Skeletal muscle satellite cell (primary cell): ENCODE results near the gene SRP14. TPM values are rescaled to one million over a fixed set of nuclear protein-coding genes. Genes with fewer than 3 reads are reported as not detected.

Source experiments
- H3K27me3 ChIP-seq: 2 replicates; pipeline ENCODE4 v1.7.0; 2013; ENCODE audit warnings: low read length; ENCODE audit not compliant: control insufficient read depth, insufficient read depth
- H3K36me3 ChIP-seq: 2 replicates; pipeline ENCODE4 v1.7.0; 2013; ENCODE audit warnings: mild to moderate bottlenecking, control low read depth, low read length; ENCODE audit not compliant: insufficient read depth
- H3K4me1 ChIP-seq: 2 replicates; pipeline ENCODE4 v1.7.0; 2013; ENCODE audit warnings: low read length; ENCODE audit not compliant: control insufficient read depth, insufficient read depth
- H3K4me2 ChIP-seq: 2 replicates; pipeline ENCODE4 v1.7.0; 2013; ENCODE audit warnings: mild to moderate bottlenecking, low read length
- H3K4me3 ChIP-seq: 2 replicates; pipeline ENCODE4 v1.7.0; 2013; ENCODE audit warnings: low read length
- H3K9ac ChIP-seq: 2 replicates; pipeline ENCODE4 v1.7.0; 2013; ENCODE audit warnings: mild to moderate bottlenecking, low read depth, low read length, moderate library complexity
- H3K9me3 ChIP-seq: replicated peaks from 2 replicates; pipeline ENCODE4 v1.7.0; 2013; ENCODE audit warnings: mild to moderate bottlenecking, control low read depth, low read length
- total RNA-seq: library from RNA; depleted of rRNA; stranded (reverse); fragments of >200 nt; gene quantifications from 2 replicates; pipeline ENCODE4 v1.2.3, GENCODE V29; 2012; rRNA removed

The SRP14 gene, protein sequence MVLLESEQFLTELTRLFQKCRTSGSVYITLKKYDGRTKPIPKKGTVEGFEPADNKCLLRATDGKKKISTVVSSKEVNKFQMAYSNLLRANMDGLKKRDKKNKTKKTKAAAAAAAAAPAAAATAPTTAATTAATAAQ
- 61.1 and 87.6 TPM in 2 replicates for total RNA-seq

GRCh38 chr15:40038638-40039543 is at the start of gene SRP14:
Gene SRP14, minus strand, starts transcription at chr15:40039181. Its CDS starts 65 bp downstream, at chr15:40039116.
- Histone ChIP-seq H3K36me3 (peaks cover 38% of the 10 kb centered on the region), H3K4me1 (peaks cover 23% of the 10 kb centered on the region), H3K27me3 (no peaks in the 10 kb centered on the region), H3K9me3 (no peaks in the 10 kb centered on the region), H3K9ac (peak within 1 kb of the TSS; percentile 94), H3K4me3 (peak within 1 kb of the TSS; percentile 95), H3K4me2 (peak within 1 kb of the TSS; percentile 91)

GRCh38 chr15:40087991-40088928 is 49.3 kb upstream of the SRP14 start:
- no peak overlapping the region for H3K4me3 ChIP-seq
- peaks cover 24% of the 10 kb centered on the region for H3K4me1 ChIP-seq
- no peak overlapping the region for H3K4me2 ChIP-seq
- H3K9ac ChIP-seq, result no peak overlapping the region
- no peaks in the 10 kb centered on the region for H3K36me3 ChIP-seq
- peaks cover 14% of the 10 kb centered on the region for H3K27me3 ChIP-seq
- no peaks in the 10 kb centered on the region for H3K9me3 ChIP-seq

DNA sequence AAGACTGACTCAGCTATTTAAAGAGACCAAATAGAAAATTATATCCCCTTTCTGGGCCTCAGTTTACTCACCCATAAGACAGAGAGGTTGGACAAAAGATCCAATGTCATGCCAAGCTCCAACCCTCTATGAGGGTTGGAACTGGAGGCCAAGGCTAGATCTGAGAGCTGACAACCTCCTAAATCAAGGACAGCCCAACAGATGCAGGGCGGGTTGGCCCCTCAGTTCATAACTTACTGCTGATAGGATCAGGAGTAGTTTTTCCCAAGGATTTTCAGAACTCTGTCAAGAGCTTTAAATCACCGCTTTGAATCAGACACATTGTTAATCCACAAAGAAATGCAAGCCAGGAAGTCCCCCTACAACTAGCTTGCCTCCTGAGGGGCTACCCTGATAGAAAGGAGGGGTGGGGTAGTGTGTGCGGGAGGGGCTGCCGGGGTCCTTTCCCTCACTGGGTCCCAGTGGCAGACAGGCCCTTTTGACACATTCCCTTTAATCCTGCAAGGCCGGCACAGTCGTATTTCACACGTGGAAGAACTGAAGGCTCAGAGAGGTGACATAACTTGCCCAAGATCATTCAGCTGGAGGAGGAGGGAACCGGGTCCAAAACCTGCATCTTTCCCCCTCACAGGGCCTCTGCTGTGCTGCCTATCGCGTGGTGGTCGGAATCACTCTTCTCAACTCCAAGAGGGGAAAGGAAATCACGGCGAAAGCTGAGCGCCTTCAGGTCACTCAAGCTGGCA is 48.3 kb upstream of the SRP14 start:
- Histone ChIP-seq H3K27me3 (peaks cover 21% of the 10 kb centered on the region), H3K9ac (no peak overlapping the region), H3K4me3 (no peak overlapping the region), H3K4me2 (no peak overlapping the region), H3K4me1 (peaks cover 18% of the 10 kb centered on the region), H3K36me3 (no peaks in the 10 kb centered on the region), H3K9me3 (no peaks in the 10 kb centered on the region)

DNA sequence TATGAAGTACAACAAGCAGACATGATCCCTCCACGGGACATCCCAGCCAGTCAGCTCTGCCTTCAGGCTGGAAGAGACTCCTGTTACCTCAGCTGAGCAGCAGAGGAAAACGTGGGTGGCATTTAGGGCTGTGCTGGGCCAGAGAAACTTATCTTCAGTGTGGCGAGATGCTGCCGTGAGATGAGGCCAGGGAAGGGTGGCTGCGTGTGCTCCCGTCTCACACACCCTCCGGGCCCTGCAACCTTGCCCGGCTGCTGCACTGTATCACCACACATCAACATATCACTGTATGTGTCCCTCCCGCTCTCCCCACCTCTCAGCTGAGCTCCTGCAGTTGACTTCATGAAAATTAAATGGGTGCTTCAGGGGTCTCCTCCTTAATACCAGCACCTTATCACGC is 46.3 kb upstream of the SRP14 start:
- no peak overlapping the region for H3K9ac ChIP-seq
- no peaks in the 10 kb centered on the region for H3K36me3 ChIP-seq
- no peak overlapping the region for H3K4me3 ChIP-seq
- H3K4me2 ChIP-seq, result no peak overlapping the region
- peaks cover 24% of the 10 kb centered on the region for H3K27me3 ChIP-seq
- H3K4me1 ChIP-seq, result peaks cover 22% of the 10 kb centered on the region
- no peaks in the 10 kb centered on the region for H3K9me3 ChIP-seq

GRCh38 chr15:40084650-40085049 is 45.7 kb upstream of the SRP14 start:
- H3K9ac ChIP-seq, result no peak overlapping the region
- H3K4me1 ChIP-seq, result peaks cover 22% of the 10 kb centered on the region
- no peak overlapping the region for H3K4me2 ChIP-seq
- H3K9me3 ChIP-seq, result no peaks in the 10 kb centered on the region
- H3K27me3 ChIP-seq, result peaks cover 24% of the 10 kb centered on the region
- H3K36me3 ChIP-seq, result no peaks in the 10 kb centered on the region
- H3K4me3 ChIP-seq, result no peak overlapping the region

GRCh38 chr15:40082195-40082883 is 43.4 kb upstream of the SRP14 start:
- Histone ChIP-seq H3K9ac (peak overlapping the region; percentile 61), H3K36me3 (no peaks in the 10 kb centered on the region), H3K4me3 (peak overlapping the region; percentile 64), H3K9me3 (no peaks in the 10 kb centered on the region), H3K27me3 (peaks cover 24% of the 10 kb centered on the region), H3K4me1 (peaks cover 15% of the 10 kb centered on the region), H3K4me2 (peak overlapping the region; percentile 83)

DNA sequence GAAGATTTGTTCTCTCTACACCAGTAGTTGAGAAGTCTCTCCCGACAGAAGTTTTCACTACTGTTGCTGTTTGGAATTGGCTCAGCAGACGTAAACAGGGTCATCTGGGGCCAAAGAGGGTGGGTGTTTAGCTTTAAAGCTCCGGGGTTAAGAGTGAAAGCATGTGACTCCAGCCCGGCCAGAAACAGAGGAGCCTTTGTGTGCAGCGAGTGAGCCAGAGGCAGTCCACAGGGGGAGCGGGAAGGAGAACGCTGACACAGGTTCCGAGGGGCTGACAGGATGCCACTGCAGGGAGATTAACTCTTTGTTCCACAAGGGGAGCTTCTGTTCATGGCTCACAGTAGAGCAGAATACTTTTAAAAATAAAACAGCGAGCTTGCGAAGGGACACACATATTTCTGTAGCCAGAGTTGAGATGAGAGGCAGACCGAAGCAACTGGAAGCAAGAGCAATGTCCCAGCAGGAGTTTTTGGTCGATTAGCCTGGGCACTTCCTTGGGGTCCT is 42.8 kb upstream of the SRP14 start:
- H3K9me3 ChIP-seq, result no peaks in the 10 kb centered on the region
- peaks cover 24% of the 10 kb centered on the region for H3K27me3 ChIP-seq
- no peaks in the 10 kb centered on the region for H3K36me3 ChIP-seq
- H3K4me3 ChIP-seq, result peak overlapping the region; percentile 64
- peak overlapping the region; percentile 83 for H3K4me2 ChIP-seq
- H3K4me1 ChIP-seq, result peaks cover 15% of the 10 kb centered on the region
- peak overlapping the region; percentile 61 for H3K9ac ChIP-seq

GRCh38 chr15:40080847-40081246 is 41.9 kb upstream of the SRP14 start:
- Histone ChIP-seq H3K4me2 (no peak overlapping the region), H3K9ac (no peak overlapping the region), H3K4me3 (no peak overlapping the region), H3K36me3 (no peaks in the 10 kb centered on the region), H3K4me1 (peaks cover 15% of the 10 kb centered on the region), H3K27me3 (peaks cover 24% of the 10 kb centered on the region), H3K9me3 (no peaks in the 10 kb centered on the region)

DNA sequence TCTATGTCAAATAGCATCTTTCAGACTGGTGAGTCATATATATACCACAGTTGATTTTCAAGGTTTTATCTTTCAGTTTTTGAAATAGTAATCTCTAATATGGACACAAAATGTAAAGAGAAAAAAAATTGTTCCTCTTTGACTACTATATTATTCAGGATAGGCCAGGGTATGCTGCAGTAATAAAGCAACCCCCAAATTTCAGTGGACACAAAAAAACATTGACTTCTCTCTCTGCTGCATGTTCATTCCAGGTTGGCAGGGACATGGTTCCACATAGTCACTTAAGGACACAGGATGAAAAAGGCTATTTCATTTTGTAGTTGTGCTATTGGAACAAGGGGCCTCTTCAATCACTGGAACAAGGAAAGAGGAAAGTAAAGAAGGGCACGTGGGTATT is 41.1 kb upstream of the SRP14 start:
- Histone ChIP-seq H3K9ac (no peak overlapping the region), H3K27me3 (peaks cover 22% of the 10 kb centered on the region), H3K4me3 (no peak overlapping the region), H3K36me3 (no peaks in the 10 kb centered on the region), H3K4me1 (peaks cover 15% of the 10 kb centered on the region), H3K4me2 (no peak overlapping the region), H3K9me3 (no peaks in the 10 kb centered on the region)

GRCh38 chr15:40079456-40079855 is 40.5 kb upstream of the SRP14 start:
- Histone ChIP-seq H3K36me3 (no peaks in the 10 kb centered on the region), H3K9me3 (no peaks in the 10 kb centered on the region), H3K4me1 (peaks cover 15% of the 10 kb centered on the region), H3K9ac (no peak overlapping the region), H3K4me2 (no peak overlapping the region), H3K27me3 (peaks cover 18% of the 10 kb centered on the region), H3K4me3 (no peak overlapping the region)
